Keratinocyte (primary cell): ENCODE data around the gene FUT8.
"Not testable (repeated sequence)": the region's sequence is repeated elsewhere in the genome, so short reads cannot be mapped to it uniquely, and the experiment has no call there.

ENCODE experiments used
- CTCF ChIP-seq, 3 experiments: IDR thresholded peaks in 1 of 3; conservative IDR thresholded peaks in 1 of 3; optimal IDR thresholded peaks in 1 of 3; 2 replicates in 2 of 3; 3 replicates in 1 of 3; pipeline versions ENCODE3 to v1.5.1; 2011; ENCODE audit warnings: low read length in 3 of 3, mild to moderate bottlenecking in 3 of 3, moderate library complexity in 2 of 3, control low read depth in 1 of 3, inconsistent platforms in 1 of 3; ENCODE audit not compliant: insufficient read depth in 2 of 3; ENCODE audit errors: extremely low read depth in 1 of 3
- EZH2 ChIP-seq: IDR thresholded peaks from one replicate; pipeline ENCODE4 v1.6.1; 2012; ENCODE audit warnings: inconsistent platforms, mild to moderate bottlenecking, low read length, moderate library complexity

GRCh38 chr14:65717384-65717915 lies 304.9 kb downstream of the FUT8 start:
- TF ChIP-seq CTCF (optimal IDR thresholded peaks at IDR 0.05 in 1 of 3, IDR thresholded peaks at IDR 0.05 in 1 of 3, conservative IDR thresholded peaks at IDR 0.05 in 1 of 3; ENCODE audit: extremely low read depth in 1 of 3, insufficient read depth in 2 of 3, low read length in 3 of 3); EZH2: not testable (repeated sequence)
